HG03558 (cell line): Measurements from ENCODE around the gene TACC2.
"Not testable (repeated sequence)": the region's sequence is repeated elsewhere in the genome, so short reads cannot be mapped to it uniquely, and the experiment has no call there.

ENCODE experiments used
- ATAC-seq: cut with Tn5 transposase; IDR thresholded peaks from one replicate; pipeline ENCODE4 v1.9.1; 2021; ENCODE audit warnings: moderate number of reproducible peaks; ENCODE audit not compliant: unreplicated experiment; ENCODE audit errors: extremely low read depth

TACC2 gene

GRCh38 chr10:122054048-122055025 is 65.4 kb downstream of the TACC2 start:
- ATAC-seq, result no peak

GRCh38 chr10:122055252-122055651 is 66.3 kb downstream of the TACC2 start:
- no peak for ATAC-seq

GRCh38 chr10:122056431-122057094 is 67.6 kb downstream of the TACC2 start:
- ATAC-seq, result no peak

- ATAC-seq, result no peak
Observed at GRCh38 chr10:122057841-122058413, 69.0 kb downstream of the TACC2 start.

DNA sequence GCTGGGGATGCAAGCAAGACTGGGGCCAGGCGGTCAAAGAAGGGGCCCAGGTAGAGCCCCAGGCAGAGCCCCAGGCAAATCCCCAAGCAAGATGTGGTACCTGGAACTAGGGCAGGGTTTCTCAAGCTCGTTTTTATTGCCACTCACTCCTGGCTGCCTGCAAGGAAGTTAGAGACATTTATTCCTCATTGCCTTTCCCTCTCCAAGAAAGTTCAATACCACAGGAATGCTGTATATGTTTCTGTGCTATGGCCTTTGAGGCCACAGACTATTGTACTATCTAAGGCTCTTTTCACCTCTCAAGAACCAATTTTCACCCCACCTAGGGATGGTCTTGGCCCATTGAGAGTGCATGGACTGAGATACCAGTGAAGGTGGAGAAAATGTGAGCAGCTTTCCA is 71.3 kb downstream of the TACC2 start:
- no peak for ATAC-seq

DNA sequence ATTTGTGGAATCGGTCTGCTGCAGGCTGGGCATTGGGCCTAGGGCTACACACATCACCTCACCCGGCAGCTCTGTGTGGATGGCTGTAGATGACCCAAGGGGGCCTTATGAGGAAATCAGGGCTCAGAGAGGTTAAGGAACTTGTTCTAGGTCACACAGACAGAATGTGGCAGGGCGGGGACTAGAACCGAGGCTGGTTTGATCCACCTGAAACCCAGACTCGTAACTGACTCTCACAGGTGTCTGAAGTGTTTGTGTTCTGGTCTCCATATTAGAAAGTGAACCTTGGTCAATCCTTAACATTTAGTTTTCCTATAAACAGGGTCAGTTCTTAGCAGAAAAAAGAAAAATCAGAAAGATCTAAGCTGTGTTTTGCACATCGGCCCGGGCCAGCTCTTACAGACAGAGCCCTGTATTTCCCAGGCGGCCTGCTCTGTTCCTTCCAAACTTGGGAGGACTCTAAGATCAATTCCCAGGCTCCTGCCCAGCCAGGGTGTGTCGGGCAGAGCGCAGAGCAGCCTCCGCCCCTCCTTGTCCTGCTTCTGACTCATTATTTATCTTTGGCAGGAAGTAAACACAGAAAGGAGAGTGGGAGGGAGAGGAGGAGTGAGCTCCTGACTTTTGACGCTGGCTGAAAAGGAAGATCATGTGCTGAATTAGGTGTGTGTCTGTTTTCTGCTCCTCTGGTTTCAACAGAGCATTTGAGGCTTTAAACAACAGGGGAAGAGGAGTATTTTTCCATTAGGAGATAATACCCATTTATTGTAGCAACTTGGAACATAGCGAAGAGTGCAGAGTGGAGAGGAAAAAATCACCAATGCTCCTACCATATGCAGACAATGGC is 74.1 kb downstream of the TACC2 start:
- no peak for ATAC-seq

DNA sequence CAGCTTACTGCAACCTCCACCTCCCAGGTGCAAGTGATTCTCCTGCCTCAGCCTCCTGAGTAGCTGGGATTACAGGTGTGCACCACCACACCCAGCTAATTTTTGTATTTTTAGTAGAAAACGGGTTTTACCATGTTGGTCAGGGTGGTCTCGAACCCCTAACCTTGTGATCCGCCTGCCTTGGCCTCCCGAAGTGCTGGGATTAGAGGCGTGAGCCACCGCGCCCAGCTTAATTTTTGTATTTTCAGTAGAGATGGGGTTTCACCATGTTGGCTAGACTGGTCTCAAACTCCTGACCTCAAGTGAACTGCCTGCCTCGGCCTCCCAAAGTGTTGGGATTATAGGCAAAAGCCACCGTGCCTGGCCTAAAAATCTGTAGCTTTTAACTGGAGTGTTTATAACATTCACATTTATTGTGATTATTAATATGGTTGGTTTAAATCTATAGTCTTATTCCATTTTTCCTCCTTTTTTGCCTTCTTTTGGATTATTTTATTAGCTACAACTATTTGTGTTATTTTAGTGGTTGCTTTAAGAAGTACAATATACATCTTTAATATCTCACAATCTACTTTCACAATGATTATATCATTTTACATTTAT is 77.5 kb downstream of the TACC2 start:
- ATAC-seq, result not testable (repeated sequence)

- no peak for ATAC-seq
Observed at GRCh38 chr10:122068844-122069243, 79.9 kb downstream of the TACC2 start.

GRCh38 chr10:122072491-122072890 is 83.5 kb downstream of the TACC2 start:
- no peak for ATAC-seq

GRCh38 chr10:122073508-122073907 is 84.5 kb downstream of the TACC2 start:
- no peak for ATAC-seq

DNA sequence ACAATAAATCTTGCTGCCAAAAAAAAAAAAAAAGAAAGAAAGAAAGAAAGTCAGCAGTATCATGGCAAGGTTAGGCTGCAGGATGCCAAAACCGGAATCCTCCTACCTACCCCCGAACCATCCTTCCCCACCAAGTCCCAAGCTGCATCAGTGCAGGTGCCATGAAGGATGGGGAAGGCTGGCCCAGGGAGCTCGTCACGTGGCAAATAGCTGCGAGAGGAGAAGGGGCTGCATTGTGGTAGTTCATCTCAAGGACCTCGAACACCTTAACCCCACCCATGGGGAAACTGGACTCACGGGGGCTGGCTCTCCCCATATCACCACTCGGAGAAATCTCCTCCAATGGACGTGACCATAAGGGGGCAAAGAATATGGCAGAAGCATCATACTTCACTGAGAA is 86.2 kb downstream of the TACC2 start:
- no peak for ATAC-seq

DNA sequence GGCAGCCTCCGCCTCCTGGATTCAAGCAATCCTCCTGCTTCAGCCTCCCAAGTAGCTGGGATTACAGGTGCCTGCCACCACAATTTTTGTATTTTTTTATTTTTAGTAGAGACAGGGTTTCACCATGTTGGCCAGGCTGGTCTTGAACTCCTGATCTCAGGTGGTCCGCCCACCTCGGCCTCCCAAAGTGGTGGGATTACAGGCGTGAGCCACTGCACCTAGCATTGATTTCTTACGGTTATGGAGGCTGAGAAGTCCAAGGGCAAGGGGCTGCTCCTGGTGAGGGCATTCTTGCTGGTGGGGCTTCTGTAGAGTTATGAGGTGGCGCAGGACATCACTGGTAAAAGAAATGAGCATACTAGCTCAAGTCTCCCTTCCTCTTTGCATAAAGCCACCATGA is 86.9 kb downstream of the TACC2 start:
- not testable (repeated sequence) for ATAC-seq

DNA sequence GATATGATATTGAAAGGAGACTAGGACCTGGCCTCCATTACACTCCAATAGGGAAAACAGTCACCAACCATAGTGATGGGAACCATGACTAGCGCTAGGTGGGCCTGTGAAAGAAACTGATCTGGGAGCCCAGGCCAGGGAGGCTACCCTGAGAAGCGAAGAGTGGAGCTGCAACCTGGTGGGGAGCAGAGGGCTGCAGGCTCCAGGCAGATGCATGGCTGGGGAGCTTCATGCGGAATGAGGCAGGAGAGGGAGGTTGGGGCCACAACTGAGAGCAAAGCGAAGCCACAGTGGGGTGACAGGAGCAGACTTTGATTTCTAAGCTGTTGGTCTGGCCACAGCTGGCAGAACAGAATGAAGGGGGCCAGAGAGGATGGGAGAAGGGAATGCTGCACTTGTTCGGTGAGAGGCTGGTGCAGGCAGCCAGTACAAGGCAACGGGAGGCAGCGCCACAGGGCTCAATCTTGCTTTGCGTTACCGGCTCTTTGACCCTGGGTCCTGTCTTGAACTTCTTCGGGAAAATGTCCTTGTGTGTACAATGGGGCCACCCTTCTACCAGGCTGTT is 88.4 kb downstream of the TACC2 start:
- no peak for ATAC-seq

DNA sequence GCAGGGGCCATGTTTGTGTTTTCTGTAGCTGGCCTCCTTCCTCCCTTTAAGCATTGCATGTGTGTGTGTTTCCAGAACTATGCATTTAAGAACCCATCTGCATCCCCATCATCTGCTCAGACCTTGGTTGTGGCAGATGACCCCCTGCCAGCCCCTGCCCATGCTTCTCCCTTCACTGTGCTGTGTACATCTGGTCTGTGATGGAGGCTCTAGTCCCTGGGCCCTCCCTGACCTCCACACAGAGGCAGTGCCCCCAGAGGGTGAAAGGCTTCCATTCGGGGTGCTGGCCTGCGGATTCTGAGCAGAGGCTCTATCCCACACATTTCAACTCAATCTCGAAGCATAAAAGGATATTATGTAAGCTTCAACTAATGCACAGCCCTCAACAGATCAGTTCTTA is 89.4 kb downstream of the TACC2 start:
- ATAC-seq, result no peak

- no peak for ATAC-seq
Observed at GRCh38 chr10:122078965-122079795, 90.2 kb downstream of the TACC2 start.

DNA sequence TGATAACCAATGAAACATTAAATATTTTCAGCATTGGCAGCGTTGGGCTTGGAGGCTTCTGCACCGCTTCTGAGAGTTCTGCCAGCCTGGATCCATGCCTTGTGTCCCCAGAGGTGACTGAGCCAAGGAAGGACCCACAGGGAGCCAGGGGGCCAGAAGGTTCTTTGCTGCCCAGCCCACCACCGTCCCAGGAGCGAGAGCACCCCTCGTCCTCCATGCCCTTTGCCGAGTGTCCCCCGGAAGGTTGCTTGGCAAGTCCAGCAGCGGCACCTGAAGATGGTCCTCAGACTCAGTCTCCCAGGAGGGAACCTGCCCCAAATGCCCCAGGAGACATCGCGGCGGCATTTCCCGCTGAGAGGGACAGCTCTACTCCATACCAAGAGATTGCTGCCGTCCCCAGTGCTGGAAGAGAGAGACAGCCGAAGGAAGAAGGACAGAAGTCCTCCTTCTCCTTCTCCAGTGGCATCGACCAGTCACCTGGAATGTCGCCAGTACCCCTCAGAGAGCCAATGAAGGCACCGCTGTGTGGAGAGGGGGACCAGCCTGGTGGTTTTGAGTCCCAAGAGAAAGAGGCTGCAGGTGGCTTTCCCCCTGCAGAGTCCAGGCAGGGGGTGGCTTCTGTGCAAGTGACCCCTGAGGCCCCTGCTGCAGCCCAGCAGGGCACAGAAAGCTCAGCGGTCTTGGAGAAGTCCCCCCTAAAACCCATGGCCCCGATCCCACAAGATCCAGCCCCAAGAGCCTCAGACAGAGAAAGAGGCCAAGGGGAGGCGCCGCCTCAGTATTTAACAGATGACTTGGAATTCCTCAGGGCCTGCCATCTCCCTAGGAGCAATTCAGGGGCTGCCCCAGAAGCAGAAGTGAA is 93.9 kb downstream of the TACC2 start:
- no peak for ATAC-seq

DNA sequence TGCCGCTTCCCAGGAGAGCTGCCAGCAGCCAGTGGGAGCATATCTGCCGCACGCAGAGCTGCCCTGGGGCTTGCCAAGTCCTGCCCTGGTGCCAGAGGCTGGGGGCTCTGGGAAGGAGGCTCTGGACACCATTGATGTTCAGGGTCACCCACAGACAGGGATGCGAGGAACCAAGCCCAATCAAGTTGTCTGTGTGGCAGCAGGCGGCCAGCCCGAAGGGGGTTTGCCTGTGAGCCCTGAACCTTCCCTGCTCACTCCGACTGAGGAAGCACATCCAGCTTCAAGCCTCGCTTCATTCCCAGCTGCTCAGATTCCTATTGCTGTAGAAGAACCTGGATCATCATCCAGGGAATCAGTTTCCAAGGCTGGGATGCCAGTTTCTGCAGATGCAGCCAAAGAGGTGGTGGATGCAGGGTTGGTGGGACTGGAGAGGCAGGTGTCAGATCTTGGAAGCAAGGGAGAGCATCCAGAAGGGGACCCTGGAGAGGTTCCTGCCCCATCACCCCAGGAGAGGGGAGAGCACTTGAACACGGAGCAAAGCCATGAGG is 94.6 kb downstream of the TACC2 start:
- no peak for ATAC-seq
